ENCODE measurements around the gene LDLRAD3. TPM values are rescaled to one million over a fixed set of nuclear protein-coding genes. Genes with fewer than 3 reads are reported as not detected.
A peak's percentile ranks its signal among the peaks of the same experiment; 100 is the strongest.

LDLRAD3 gene
- total RNA-seq, 1 donor from 2014 or later: 14.9 TPM

DNA sequence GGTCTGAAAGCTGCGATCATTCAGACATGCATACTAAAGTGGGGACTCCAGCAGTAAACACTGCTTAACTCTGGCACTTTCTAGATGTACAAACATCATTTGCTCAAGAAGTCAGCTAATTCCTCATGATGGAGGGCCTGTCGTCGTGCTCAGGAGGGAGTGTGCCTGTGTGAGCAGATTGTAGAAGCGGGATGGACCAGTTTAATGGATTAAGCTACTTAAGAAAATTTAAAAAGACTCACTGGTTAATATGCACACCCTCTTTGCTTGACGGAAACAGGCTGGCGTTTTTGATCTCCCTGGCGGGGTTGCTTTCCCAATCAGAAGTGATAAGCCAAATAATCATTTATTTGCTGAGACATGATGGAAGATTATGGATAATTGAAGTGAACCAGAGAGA lies 79.0 kb downstream of the LDLRAD3 start:
- H3K27ac ChIP-seq (ENCODE audit: low read depth, low read length): no peak overlapping the region
- TF ChIP-seq EZH2 (IDR thresholded peaks at IDR 0.05; ENCODE audit: insufficient read depth, low read length): no peak
- TF ChIP-seq, protein P1, sequence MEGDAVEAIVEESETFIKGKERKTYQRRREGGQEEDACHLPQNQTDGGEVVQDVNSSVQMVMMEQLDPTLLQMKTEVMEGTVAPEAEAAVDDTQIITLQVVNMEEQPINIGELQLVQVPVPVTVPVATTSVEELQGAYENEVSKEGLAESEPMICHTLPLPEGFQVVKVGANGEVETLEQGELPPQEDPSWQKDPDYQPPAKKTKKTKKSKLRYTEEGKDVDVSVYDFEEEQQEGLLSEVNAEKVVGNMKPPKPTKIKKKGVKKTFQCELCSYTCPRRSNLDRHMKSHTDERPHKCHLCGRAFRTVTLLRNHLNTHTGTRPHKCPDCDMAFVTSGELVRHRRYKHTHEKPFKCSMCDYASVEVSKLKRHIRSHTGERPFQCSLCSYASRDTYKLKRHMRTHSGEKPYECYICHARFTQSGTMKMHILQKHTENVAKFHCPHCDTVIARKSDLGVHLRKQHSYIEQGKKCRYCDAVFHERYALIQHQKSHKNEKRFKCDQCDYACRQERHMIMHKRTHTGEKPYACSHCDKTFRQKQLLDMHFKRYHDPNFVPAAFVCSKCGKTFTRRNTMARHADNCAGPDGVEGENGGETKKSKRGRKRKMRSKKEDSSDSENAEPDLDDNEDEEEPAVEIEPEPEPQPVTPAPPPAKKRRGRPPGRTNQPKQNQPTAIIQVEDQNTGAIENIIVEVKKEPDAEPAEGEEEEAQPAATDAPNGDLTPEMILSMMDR (IDR thresholded peaks at IDR 0.05; ENCODE audit: insufficient read depth, low read depth, low read length): no peak
- H3K4me1 ChIP-seq (ENCODE audit: insufficient read depth, low read length): peaks cover 3% of the 10 kb centered on the region
- no peaks in the 10 kb centered on the region for H3K27me3 ChIP-seq (ENCODE audit: insufficient read depth, low read length)
- H2AFZ ChIP-seq (ENCODE audit: low read depth, low read length): no peak overlapping the region
- peak overlapping the region; percentile 56 for H3K27ac Mint-ChIP-seq (ENCODE audit: unreplicated experiment)
- no peaks in the 10 kb centered on the region for H3K36me3 ChIP-seq (ENCODE audit: insufficient read depth, low read length)
- no peaks in the 10 kb centered on the region for H3K9me3 Mint-ChIP-seq (ENCODE audit: unreplicated experiment)
- H3K4me1 Mint-ChIP-seq (ENCODE audit: low read depth, unreplicated experiment): peaks cover 17% of the 10 kb centered on the region
- H3K79me2 ChIP-seq (ENCODE audit: insufficient read depth, low read length): no peaks in the 10 kb centered on the region
- H3K4me3 ChIP-seq (ENCODE audit: insufficient read depth, low read depth, low read length): no peak overlapping the region
- H3K9ac ChIP-seq (ENCODE audit: low read length): no peak overlapping the region
- no peak for DNase-seq (ENCODE audit: low read depth)
- H3K4me3 Mint-ChIP-seq (ENCODE audit: unreplicated experiment): no peak overlapping the region
- peaks cover 6% of the 10 kb centered on the region for H4K20me1 ChIP-seq (ENCODE audit: insufficient read depth, low read length)
- FAIRE-seq: no peak
- no peaks in the 10 kb centered on the region for H3K36me3 Mint-ChIP-seq (ENCODE audit: low read depth, unreplicated experiment)
- no peaks in the 10 kb centered on the region for H3K9me3 ChIP-seq (ENCODE audit: insufficient read depth, low read depth, low read length)
- no peaks in the 10 kb centered on the region for H3K27me3 Mint-ChIP-seq (ENCODE audit: low read depth, unreplicated experiment)
- no peak overlapping the region for H3K4me2 ChIP-seq (ENCODE audit: low read length)

DNA sequence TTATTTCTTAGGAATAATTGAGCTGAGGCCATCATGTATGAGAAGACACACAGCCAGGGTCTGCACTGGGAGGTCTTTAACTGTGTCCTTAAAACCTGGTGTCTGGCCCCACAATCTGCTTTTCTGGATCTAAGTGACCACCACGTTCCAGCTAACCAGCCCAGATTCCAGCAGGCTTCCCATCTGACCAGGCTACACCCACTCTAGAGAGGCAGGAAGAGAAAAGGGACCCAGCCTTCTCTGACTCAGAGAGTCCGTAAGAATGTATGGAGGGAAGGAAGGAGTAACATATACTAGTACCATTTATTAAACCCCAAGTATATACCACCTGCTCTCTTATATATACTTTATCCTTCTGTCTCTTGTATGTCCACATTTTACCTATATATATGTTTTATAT lies 80.1 kb downstream of the LDLRAD3 start:
- H3K36me3 ChIP-seq (ENCODE audit: insufficient read depth, low read length): no peaks in the 10 kb centered on the region
- no peak overlapping the region for H3K9ac ChIP-seq (ENCODE audit: low read length)
- H3K9me3 Mint-ChIP-seq (ENCODE audit: unreplicated experiment): no peaks in the 10 kb centered on the region
- no peaks in the 10 kb centered on the region for H3K9me3 ChIP-seq (ENCODE audit: insufficient read depth, low read depth, low read length)
- TF ChIP-seq, protein P1 (IDR thresholded peaks at IDR 0.05; ENCODE audit: insufficient read depth, low read depth, low read length): no peak
- no peak for TF ChIP-seq EZH2 (IDR thresholded peaks at IDR 0.05; ENCODE audit: insufficient read depth, low read length)
- H3K27me3 Mint-ChIP-seq (ENCODE audit: low read depth, unreplicated experiment): no peaks in the 10 kb centered on the region
- H3K4me3 ChIP-seq (ENCODE audit: insufficient read depth, low read depth, low read length): no peak overlapping the region
- H2AFZ ChIP-seq (ENCODE audit: low read depth, low read length): no peak overlapping the region
- DNase-seq (ENCODE audit: low read depth) (peak; percentile 52), FAIRE-seq (no peak)
- no peaks in the 10 kb centered on the region for H3K79me2 ChIP-seq (ENCODE audit: insufficient read depth, low read length)
- H3K4me3 Mint-ChIP-seq (ENCODE audit: unreplicated experiment): no peak overlapping the region
- peak overlapping the region; percentile 19 for H3K4me2 ChIP-seq (ENCODE audit: low read length)
- H3K4me1 ChIP-seq (ENCODE audit: insufficient read depth, low read length): peaks cover 3% of the 10 kb centered on the region
- no peaks in the 10 kb centered on the region for H3K27me3 ChIP-seq (ENCODE audit: insufficient read depth, low read length)
- no peak overlapping the region for H3K27ac ChIP-seq (ENCODE audit: low read depth, low read length)
- peaks cover 6% of the 10 kb centered on the region for H4K20me1 ChIP-seq (ENCODE audit: insufficient read depth, low read length)
- H3K36me3 Mint-ChIP-seq (ENCODE audit: low read depth, unreplicated experiment): no peaks in the 10 kb centered on the region
- H3K4me1 Mint-ChIP-seq (ENCODE audit: low read depth, unreplicated experiment): peaks cover 19% of the 10 kb centered on the region
- H3K27ac Mint-ChIP-seq (ENCODE audit: unreplicated experiment): peak overlapping the region; percentile 82

DNA sequence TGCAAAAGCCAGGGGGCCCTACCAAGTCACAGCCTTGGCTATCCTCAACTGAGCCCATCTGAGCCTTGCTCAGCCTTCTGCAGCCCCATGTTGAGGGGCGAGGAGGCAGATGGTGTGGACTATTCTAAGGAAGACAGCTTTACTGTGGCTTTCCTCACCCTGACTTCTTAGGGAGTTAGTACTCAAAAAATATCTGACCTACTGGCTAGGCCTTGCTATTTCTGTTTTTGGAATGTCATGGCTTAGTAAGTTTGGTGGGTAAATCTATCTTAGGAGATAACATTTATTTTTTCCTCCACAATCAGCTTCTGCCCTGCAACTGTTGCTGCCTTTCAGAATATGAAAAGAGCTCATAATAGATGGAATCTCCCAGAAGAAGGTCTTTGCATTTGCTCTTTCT lies 80.9 kb downstream of the LDLRAD3 start:
- Histone ChIP-seq H3K27ac (ENCODE audit: low read depth, low read length) (no peak overlapping the region), H3K9me3 (ENCODE audit: insufficient read depth, low read depth, low read length) (no peaks in the 10 kb centered on the region), H2AFZ (ENCODE audit: low read depth, low read length) (no peak overlapping the region), H3K36me3 (ENCODE audit: insufficient read depth, low read length) (no peaks in the 10 kb centered on the region), H3K4me1 (ENCODE audit: insufficient read depth, low read length) (peaks cover 3% of the 10 kb centered on the region), H3K4me2 (ENCODE audit: low read length) (no peak overlapping the region), H3K4me3 (ENCODE audit: insufficient read depth, low read depth, low read length) (no peak overlapping the region), H3K79me2 (ENCODE audit: insufficient read depth, low read length) (no peaks in the 10 kb centered on the region), H3K27me3 (ENCODE audit: insufficient read depth, low read length) (no peaks in the 10 kb centered on the region), H4K20me1 (ENCODE audit: insufficient read depth, low read length) (peaks cover 6% of the 10 kb centered on the region), H3K9ac (ENCODE audit: low read length) (no peak overlapping the region)
- no peak for TF ChIP-seq EZH2 (IDR thresholded peaks at IDR 0.05; ENCODE audit: insufficient read depth, low read length)
- TF ChIP-seq, protein P1 (IDR thresholded peaks at IDR 0.05; ENCODE audit: insufficient read depth, low read depth, low read length): no peak
- Mint-ChIP-seq H3K4me1 (ENCODE audit: low read depth, unreplicated experiment) (peaks cover 19% of the 10 kb centered on the region), H3K36me3 (ENCODE audit: low read depth, unreplicated experiment) (no peaks in the 10 kb centered on the region), H3K27me3 (ENCODE audit: low read depth, unreplicated experiment) (no peaks in the 10 kb centered on the region), H3K9me3 (ENCODE audit: unreplicated experiment) (no peaks in the 10 kb centered on the region), H3K27ac (ENCODE audit: unreplicated experiment) (no peak overlapping the region), H3K4me3 (ENCODE audit: unreplicated experiment) (no peak overlapping the region)
- DNase-seq (ENCODE audit: low read depth) (no peak), FAIRE-seq (no peak)
